ENCODE data around the gene PLXNA4. TPM values are rescaled to one million over a fixed set of nuclear protein-coding genes. Genes with fewer than 3 reads are reported as not detected.

Gene PLXNA4
- total and polyA plus RNA-seq, 2 donors (not counting 1 experiment from before 2014, with no cell fraction given): not detected

DNA sequence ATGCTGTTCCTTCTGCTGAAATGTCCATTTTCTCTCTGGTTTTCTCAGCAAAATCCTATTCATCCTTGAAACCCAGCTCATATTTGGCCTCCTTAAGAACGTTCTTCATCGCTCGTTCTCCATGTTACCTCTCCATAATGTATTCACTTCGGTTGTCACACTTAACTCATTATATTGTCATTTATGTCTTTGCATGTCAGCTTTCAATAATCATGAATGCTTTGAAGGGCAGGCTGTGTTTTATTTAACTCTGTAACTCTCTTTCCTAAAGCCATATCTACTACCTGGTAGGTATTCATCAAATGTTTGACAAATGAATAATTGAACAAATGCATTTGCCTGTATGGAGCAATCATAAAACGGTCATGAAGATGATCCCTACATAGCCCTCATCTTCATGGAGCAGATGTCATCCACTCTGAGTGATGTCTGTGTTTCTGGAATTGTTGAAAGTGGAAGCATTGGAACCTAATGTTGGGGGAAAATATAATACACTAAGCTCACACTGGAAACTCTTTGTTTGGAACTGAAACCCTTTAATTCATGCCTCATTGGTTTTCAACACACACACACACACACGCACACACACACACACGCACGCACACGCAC, 303.4 kb downstream of the PLXNA4 start:
- no peaks in the 10 kb centered on the region for H3K27me3 ChIP-seq (replicated peaks in 1 of 4; ENCODE audit: control extremely low read depth in 1 of 4, control insufficient read depth in 3 of 4, insufficient read depth in 4 of 4, low read length in 3 of 4)
- no peak for ATAC-seq (ENCODE audit: low read depth)
- H3K4me3 Mint-ChIP-seq: no peak overlapping the region
- no peak overlapping the region for H3K4me3 ChIP-seq (ENCODE audit: control extremely low read depth in 1 of 5, extremely low read depth in 1 of 5, insufficient read depth in 1 of 5, low read depth in 2 of 5, low read length in 4 of 5)
- H3K27ac Mint-ChIP-seq: no peak overlapping the region
- no peaks in the 10 kb centered on the region for H4K20me1 ChIP-seq (ENCODE audit: control insufficient read depth, insufficient read depth, low read length, poor library complexity, severe bottlenecking)
- no peaks in the 10 kb centered on the region for H3K9me3 Mint-ChIP-seq (ENCODE audit: insufficient read depth)
- 80% methylated on average over 2 of the region's 9 CpGs for WGBS (ENCODE audit: insufficient coverage)
- POLR2A ChIA-PET: no interaction called here
- intact Hi-C loops (cut with micrococcal nuclease): no loop called here
- no peak overlapping the region for H3K27ac ChIP-seq (ENCODE audit: low read length in 2 of 2)
- no peak overlapping the region for H3K4me2 ChIP-seq (replicated peaks; ENCODE audit: low read depth, low read length, poor library complexity, severe bottlenecking)
- no peaks in the 10 kb centered on the region for H3K79me2 ChIP-seq (ENCODE audit: control insufficient read depth, insufficient read depth, low read length)
- CTCF ChIA-PET: no interaction called here
- no peaks in the 10 kb centered on the region for H3K27me3 Mint-ChIP-seq
- no peaks in the 10 kb centered on the region for H3K9me3 ChIP-seq (ENCODE audit: control extremely low read depth in 1 of 3, control insufficient read depth in 2 of 3, insufficient read depth in 1 of 3, low read length in 2 of 3)
- H3K4me1 Mint-ChIP-seq: no peaks in the 10 kb centered on the region
- DNase-seq: no peak
- TF ChIP-seq EZH2 (IDR thresholded peaks at IDR 0.05; ENCODE audit: borderline replicate concordance, insufficient read depth, low read depth, low read length, poor library complexity, severe bottlenecking): no peak
- TF ChIP-seq, protein P1, sequence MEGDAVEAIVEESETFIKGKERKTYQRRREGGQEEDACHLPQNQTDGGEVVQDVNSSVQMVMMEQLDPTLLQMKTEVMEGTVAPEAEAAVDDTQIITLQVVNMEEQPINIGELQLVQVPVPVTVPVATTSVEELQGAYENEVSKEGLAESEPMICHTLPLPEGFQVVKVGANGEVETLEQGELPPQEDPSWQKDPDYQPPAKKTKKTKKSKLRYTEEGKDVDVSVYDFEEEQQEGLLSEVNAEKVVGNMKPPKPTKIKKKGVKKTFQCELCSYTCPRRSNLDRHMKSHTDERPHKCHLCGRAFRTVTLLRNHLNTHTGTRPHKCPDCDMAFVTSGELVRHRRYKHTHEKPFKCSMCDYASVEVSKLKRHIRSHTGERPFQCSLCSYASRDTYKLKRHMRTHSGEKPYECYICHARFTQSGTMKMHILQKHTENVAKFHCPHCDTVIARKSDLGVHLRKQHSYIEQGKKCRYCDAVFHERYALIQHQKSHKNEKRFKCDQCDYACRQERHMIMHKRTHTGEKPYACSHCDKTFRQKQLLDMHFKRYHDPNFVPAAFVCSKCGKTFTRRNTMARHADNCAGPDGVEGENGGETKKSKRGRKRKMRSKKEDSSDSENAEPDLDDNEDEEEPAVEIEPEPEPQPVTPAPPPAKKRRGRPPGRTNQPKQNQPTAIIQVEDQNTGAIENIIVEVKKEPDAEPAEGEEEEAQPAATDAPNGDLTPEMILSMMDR (IDR thresholded peaks at IDR 0.05): no peak
- no peaks in the 10 kb centered on the region for H3K36me3 ChIP-seq (replicated peaks in 1 of 2; ENCODE audit: control extremely low read depth in 1 of 2, control insufficient read depth in 1 of 2, extremely low read depth in 1 of 2, insufficient read depth in 2 of 2, low read length in 1 of 2)
- H3K9ac ChIP-seq (ENCODE audit: low read length): no peak overlapping the region
- H3K4me1 ChIP-seq (ENCODE audit: control insufficient read depth in 2 of 2, insufficient read depth in 2 of 2, low read length in 2 of 2): no peaks in the 10 kb centered on the region
- H2AFZ ChIP-seq (ENCODE audit: insufficient read depth, low read depth, low read length, poor library complexity, severe bottlenecking): no peak overlapping the region

DNA sequence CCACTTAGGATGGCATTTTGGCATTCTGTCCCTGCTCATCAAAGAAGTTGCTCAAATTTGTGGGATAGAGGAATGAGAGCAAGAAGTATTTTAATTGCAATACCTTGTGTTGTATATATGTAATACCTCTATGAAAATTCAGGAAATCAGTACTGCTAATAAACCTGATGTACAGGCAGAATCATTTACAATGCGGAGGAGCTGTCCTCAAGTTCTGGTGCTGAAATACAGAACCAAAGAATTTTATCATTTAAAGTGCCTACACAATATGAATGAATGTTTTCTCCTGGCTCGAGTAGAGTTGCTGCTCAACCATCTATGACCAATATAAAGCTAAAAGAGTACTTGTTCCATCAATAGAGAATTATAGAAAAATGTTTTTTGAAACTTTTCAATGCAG, 305.8 kb downstream of the PLXNA4 start:
- ChIA-PET POLR2A (no interaction called here), CTCF (interaction anchor here (0.8 kb wide), 1 partner anchor 8 kb away, joined by 3 read pairs; no protein-coding TSS in a partner anchor)
- H3K27me3 Mint-ChIP-seq: no peaks in the 10 kb centered on the region
- no peaks in the 10 kb centered on the region for H3K27me3 ChIP-seq (replicated peaks in 1 of 4; ENCODE audit: control extremely low read depth in 1 of 4, control insufficient read depth in 3 of 4, insufficient read depth in 4 of 4, low read length in 3 of 4)
- no peaks in the 10 kb centered on the region for H3K4me1 ChIP-seq (ENCODE audit: control insufficient read depth in 2 of 2, insufficient read depth in 2 of 2, low read length in 2 of 2)
- no peaks in the 10 kb centered on the region for H3K79me2 ChIP-seq (ENCODE audit: control insufficient read depth, insufficient read depth, low read length)
- no peak overlapping the region for H3K27ac Mint-ChIP-seq
- H3K4me3 ChIP-seq (ENCODE audit: control extremely low read depth in 1 of 5, extremely low read depth in 1 of 5, insufficient read depth in 1 of 5, low read depth in 2 of 5, low read length in 4 of 5): no peak overlapping the region
- no peak for DNase-seq
- no peak overlapping the region for H3K4me2 ChIP-seq (replicated peaks; ENCODE audit: low read depth, low read length, poor library complexity, severe bottlenecking)
- intact Hi-C loops (cut with micrococcal nuclease): no loop called here
- no peak overlapping the region for H3K27ac ChIP-seq (ENCODE audit: low read length in 2 of 2)
- peaks cover 0 to 2% (median 0%) of the 10 kb centered on the region in 3 donors for H3K9me3 ChIP-seq (ENCODE audit: control extremely low read depth in 1 of 3, control insufficient read depth in 2 of 3, insufficient read depth in 1 of 3, low read length in 2 of 3)
- WGBS (ENCODE audit: insufficient coverage): no CpG with 5 or more reads among the region's 2 CpGs
- H2AFZ ChIP-seq (ENCODE audit: insufficient read depth, low read depth, low read length, poor library complexity, severe bottlenecking): no peak overlapping the region
- H3K36me3 ChIP-seq (replicated peaks in 1 of 2; ENCODE audit: control extremely low read depth in 1 of 2, control insufficient read depth in 1 of 2, extremely low read depth in 1 of 2, insufficient read depth in 2 of 2, low read length in 1 of 2): no peaks in the 10 kb centered on the region
- no peaks in the 10 kb centered on the region for H3K4me1 Mint-ChIP-seq
- no peaks in the 10 kb centered on the region for H4K20me1 ChIP-seq (ENCODE audit: control insufficient read depth, insufficient read depth, low read length, poor library complexity, severe bottlenecking)
- no peak for ATAC-seq (ENCODE audit: low read depth)
- no peak overlapping the region for H3K9ac ChIP-seq (ENCODE audit: low read length)
- H3K4me3 Mint-ChIP-seq: no peak overlapping the region
- TF ChIP-seq, protein P1 (IDR thresholded peaks at IDR 0.05): no peak
- TF ChIP-seq EZH2 (IDR thresholded peaks at IDR 0.05; ENCODE audit: borderline replicate concordance, insufficient read depth, low read depth, low read length, poor library complexity, severe bottlenecking): no peak
- H3K9me3 Mint-ChIP-seq (ENCODE audit: insufficient read depth): no peaks in the 10 kb centered on the region

Measured in B cell (primary cell).